GM18526 (cell line): ENCODE data around the gene GLI1.

Experiments
- POLR2A ChIP-seq: IDR thresholded peaks from 3 replicates; pipeline ENCODE4 v1.6.1; 2011; ENCODE audit not compliant: insufficient read length; ENCODE audit errors: extremely low read depth

The GLI1 gene

GRCh38 chr12:57434517-57435223, 24.9 kb upstream of the GLI1 start, which contains the start of gene INHBC:
TSS of gene INHBC (plus strand) at chr12:57434784. CDS start at chr12:57434887, 103 bp downstream.
- no peak for TF ChIP-seq POLR2A

GRCh38 chr12:57435293-57435692, 24.3 kb upstream of the GLI1 start:
- no peak for TF ChIP-seq POLR2A

- no peak for TF ChIP-seq POLR2A
Measured at GRCh38 chr12:57438400-57438799, 21.2 kb upstream of the GLI1 start.

- TF ChIP-seq POLR2A = no peak
Measured at GRCh38 chr12:57439762-57440266, 19.8 kb upstream of the GLI1 start.

GRCh38 chr12:57441846-57442427, 17.6 kb upstream of the GLI1 start:
- no peak for TF ChIP-seq POLR2A

- no peak for TF ChIP-seq POLR2A
Measured at GRCh38 chr12:57444744-57445143, 14.8 kb upstream of the GLI1 start.

GRCh38 chr12:57446292-57446960, 13.2 kb upstream of the GLI1 start:
- TF ChIP-seq POLR2A = no peak

- TF ChIP-seq POLR2A = no peak
Measured at GRCh38 chr12:57448669-57449068, 10.9 kb upstream of the GLI1 start.

GRCh38 chr12:57449375-57449774, 10.2 kb upstream of the GLI1 start:
- no peak for TF ChIP-seq POLR2A

- no peak for TF ChIP-seq POLR2A
Measured at GRCh38 chr12:57450057-57450456, 9.5 kb upstream of the GLI1 start.

GRCh38 chr12:57451233-57451778, 8.3 kb upstream of the GLI1 start:
- no peak for TF ChIP-seq POLR2A

GRCh38 chr12:57452181-57452936, 7.2 kb upstream of the GLI1 start:
- TF ChIP-seq POLR2A = no peak

- no peak for TF ChIP-seq POLR2A
Measured at GRCh38 chr12:57452937-57453509, 6.6 kb upstream of the GLI1 start.

GRCh38 chr12:57454213-57454565, 5.4 kb upstream of the GLI1 start:
- no peak for TF ChIP-seq POLR2A
